Measurements from ENCODE around the gene PRKG1.
"Not testable (repeated sequence)": the region's sequence is repeated elsewhere in the genome, so short reads cannot be mapped to it uniquely, and the experiment has no call there.

PRKG1 gene

GRCh38 chr10:52212062-52212461 is 1137.8 kb downstream of the PRKG1 start:
- DNase-seq, result no peak

- DNase-seq, result no peak
Observed at GRCh38 chr10:52212802-52213201, 1138.5 kb downstream of the PRKG1 start.

GRCh38 chr10:52213321-52213752 is 1139.0 kb downstream of the PRKG1 start:
- DNase-seq, result no peak

DNA sequence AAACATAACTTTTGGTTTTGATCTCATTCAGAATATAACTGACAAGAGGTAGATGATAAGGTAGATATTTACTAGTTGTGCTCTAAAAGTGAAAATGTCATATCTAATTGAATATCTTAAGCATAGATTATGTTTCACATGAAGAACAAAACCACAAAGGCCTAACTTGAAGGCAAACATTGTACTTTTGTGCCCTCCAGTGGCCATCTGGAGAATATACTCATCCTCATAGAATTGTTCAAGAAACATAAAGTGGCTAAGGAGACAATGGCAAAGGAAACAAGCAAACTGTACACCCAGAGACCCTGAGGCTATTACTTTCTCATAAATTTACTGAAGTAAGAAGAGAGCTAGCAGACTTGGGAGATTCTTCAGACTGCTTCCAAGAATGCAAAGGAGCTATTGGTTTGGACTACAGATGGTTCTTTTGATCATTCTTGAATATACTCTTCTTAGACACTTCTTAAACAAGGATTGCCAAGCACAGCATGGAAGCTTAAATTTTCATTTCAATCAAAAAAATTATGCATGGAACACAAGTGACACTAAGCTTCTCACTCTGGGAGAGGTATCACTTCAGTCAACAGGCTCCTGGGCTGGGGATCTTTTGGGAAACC is 1141.6 kb downstream of the PRKG1 start:
- peak; percentile 36 for DNase-seq

DNA sequence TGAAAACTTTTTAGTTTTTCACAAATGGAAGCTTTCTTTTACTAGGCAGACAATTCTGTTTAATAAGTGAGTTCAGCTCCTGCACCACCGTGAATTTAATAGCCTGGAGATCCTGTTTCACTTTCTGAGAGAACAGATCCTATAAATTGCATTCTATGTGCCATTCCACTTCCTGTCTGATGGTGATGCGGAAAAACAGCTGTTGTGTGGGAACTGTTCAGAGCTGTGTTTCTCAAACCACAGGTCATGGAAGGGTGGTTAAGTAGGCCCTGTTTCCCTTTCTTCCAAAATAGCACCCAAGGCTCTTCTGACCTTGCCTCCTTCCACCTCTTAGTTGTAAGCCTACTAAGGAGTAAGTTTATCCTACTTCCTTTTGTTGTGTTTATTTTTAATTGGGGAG is 1142.6 kb downstream of the PRKG1 start:
- DNase-seq, result no peak

GRCh38 chr10:52217531-52217930 is 1143.2 kb downstream of the PRKG1 start:
- DNase-seq, result no peak

GRCh38 chr10:52220947-52221346 is 1146.7 kb downstream of the PRKG1 start:
- DNase-seq, result no peak

- no peak for DNase-seq
Observed at GRCh38 chr10:52221923-52222322, 1147.6 kb downstream of the PRKG1 start.

DNA sequence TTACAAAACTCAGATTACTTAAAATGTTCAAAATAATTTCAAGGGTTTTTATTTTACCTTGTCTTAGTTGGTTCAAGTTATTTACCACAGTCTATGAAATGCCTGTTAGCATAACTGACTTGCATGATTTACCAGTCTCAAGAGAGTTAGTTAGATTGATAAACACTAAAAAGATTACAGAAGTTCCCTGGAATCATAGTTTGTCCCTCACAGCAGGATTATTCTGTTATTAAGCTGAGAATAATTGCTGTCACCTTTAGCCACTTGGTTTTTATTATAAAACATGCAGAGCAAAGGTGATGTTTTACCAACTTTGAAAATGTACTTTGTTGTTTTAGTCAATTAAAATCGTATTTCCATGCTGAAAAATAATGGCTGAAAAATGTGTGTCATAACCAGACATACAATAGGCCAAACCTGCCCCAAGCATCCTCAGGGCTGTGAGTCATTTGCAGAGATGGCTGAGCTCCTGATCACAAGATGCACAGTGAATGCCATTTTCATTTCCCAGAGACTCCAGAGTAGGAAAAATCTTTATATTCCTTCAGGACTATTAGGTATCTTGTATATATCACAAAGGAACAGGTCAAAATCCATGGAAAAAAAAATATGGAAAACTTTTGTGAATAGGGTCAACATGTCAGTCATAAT is 1152.0 kb downstream of the PRKG1 start:
- DNase-seq, result no peak

GRCh38 chr10:52228556-52228955 is 1154.3 kb downstream of the PRKG1 start:
- DNase-seq, result no peak

DNA sequence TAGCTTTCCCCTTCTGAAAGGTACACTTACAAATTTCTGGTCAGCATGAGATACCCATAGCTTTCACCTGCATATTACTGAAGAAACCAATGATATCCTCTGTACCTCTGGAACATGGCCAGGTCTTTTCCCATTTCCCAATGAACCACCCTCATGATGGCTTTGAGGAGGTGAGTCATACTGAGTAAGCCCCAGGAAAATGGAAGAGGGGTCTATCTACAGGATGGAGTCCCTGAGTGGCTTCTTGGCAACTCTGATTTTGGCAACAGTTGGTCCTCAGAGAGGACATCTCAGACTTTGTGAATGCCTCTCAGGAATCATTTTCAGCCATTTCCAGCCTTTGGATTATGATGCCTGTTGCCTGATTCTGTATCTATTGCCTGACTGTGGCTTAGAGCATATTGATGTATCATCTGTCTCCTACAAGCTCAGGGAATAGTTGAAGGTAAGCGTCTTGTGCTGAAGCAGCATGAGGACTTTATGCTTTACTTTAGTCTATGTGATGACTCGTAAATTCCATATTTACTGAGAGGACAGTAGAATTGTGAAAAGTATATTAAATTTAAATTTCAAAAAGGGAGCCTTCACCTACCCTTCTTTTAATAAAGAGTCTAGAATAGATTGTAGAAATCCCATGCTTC is 1155.1 kb downstream of the PRKG1 start:
- DNase-seq, result no peak

DNA sequence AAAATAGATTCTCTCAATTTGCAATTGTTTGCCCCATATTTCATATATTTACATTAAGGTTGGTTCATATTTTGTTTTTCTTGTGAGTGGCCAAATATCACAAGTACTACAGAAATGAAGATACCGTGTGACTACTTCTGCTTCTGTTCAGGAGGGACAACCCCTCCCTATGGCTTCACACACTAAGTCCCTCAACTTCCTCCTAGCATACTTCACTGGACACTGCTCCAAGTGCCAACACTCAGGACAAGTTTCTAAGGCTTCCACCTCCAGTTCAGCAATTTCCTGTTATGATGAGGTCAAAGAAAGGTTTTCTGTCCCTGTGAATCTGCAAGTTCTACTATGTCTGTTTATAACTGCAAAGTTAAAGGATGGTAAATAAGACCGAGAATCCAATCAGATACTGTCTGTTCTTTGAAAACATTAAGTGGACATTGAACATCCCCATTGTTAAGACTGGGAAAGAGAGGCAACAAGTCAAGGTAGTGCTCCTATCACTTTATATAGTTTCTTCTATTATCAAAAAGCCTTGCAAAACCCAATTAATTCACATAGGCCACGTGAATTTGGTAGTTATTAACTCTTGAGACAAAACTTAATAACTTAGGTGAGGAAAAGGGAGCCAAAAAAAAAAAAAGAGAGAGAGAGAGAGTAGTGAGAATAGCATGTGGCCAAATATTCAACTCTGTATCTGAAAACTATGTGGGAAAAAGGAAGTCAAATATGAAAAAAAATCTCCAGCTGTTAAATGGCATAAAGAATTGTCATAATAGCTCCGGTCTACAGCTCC is 1158.5 kb downstream of the PRKG1 start:
- no peak for DNase-seq

- DNase-seq, result not testable (repeated sequence)
Observed at GRCh38 chr10:52233351-52233991, 1159.2 kb downstream of the PRKG1 start.

- DNase-seq, result no peak
Observed at GRCh38 chr10:52239771-52240170, 1165.5 kb downstream of the PRKG1 start.

GRCh38 chr10:52245547-52245946 is 1171.3 kb downstream of the PRKG1 start:
- DNase-seq, result no peak

GRCh38 chr10:52247929-52248328 is 1173.6 kb downstream of the PRKG1 start:
- DNase-seq, result not testable (repeated sequence)

DNA sequence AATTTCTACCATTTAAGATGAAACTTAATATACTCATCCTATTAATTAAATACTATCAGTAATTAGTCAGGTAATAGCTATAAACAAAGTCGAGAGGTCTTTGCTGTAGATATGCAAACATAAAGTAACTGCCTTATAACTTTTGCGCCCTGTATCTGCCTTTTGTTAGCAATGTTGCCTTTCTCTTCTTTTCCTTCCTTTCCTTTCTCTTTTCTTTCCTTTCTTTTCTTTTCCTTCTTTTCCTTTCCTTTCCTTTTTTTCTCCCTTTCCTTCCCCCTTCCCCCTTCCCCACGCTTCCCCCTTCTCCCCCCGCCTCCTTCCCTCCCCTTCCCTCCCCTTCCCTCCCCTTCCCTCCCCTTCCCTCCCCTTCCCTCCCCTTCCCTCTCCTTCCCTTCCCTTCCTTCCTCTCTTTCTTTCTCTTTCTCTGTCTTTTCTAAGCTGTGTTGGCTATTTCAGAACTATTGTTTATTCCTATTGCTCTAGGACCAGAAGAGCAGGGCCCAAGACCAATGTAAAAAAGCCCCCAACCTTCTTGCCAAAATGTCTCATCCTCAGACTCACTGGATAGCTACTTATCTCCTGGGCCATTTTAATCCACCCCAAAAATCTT is 1174.5 kb downstream of the PRKG1 start:
- DNase-seq, result no peak

DNA sequence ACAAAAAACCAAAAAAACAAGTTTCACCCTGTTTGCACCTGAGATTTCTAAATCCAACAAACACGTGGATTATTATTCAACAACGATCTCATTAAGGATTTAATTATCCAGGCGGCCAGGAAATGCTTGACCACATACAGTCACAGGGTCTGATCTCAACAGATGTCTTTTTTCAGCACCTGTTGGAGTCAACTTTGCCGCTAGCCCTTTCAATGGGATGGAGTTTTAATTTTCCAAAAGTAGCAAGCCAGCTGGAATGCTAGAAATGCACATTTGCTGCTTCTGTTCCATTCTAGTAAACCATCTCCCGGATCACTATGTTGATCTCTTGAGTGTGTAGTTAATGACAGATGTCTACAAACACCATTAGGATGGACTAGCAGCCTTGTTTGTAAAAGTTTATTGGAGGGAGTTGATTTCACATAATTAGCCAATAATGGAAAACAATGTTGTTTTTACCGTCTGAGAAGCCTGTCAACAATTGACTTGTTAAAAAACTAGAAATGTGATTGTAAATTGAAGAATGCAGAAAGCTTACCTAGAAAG is 1175.6 kb downstream of the PRKG1 start:
- no peak for DNase-seq

- no peak for DNase-seq
Observed at GRCh38 chr10:52250510-52250909, 1176.2 kb downstream of the PRKG1 start.

- DNase-seq, result no peak
Observed at GRCh38 chr10:52252307-52252706, 1178.0 kb downstream of the PRKG1 start.

GRCh38 chr10:52256832-52257691 is 1182.8 kb downstream of the PRKG1 start:
- DNase-seq, result no peak
